ENCODE data around the gene B3GALT4.
"Not testable (repeated sequence)": the region's sequence is repeated elsewhere in the genome, so short reads cannot be mapped to it uniquely, and the experiment has no call there.

The B3GALT4 gene

GRCh38 chr6:33272275-33273128 is 4.4 kb upstream of the B3GALT4 start:
- no peak for DNase-seq

- DNase-seq: no peak
These were observed 3.6 kb upstream of the B3GALT4 start for GRCh38 chr6:33273129-33273923.

- no peak for DNase-seq
These were observed 2.7 kb upstream of the B3GALT4 start for GRCh38 chr6:33273924-33274902.

- not testable (repeated sequence) for DNase-seq
These were observed 935 bp upstream of the B3GALT4 start for GRCh38 chr6:33275795-33276580.

GRCh38 chr6:33276581-33276863 is 401 bp upstream of the B3GALT4 start:
- DNase-seq: no peak

- DNase-seq: no peak
These were observed 904 bp downstream of the B3GALT4 start for GRCh38 chr6:33277663-33278391.

- DNase-seq: no peak
These were observed 1.4 kb downstream of the B3GALT4 start for GRCh38 chr6:33278392-33278741.

GRCh38 chr6:33278810-33279209 is 1.9 kb downstream of the B3GALT4 start:
- no peak for DNase-seq

- DNase-seq: no peak
These were observed 2.4 kb downstream of the B3GALT4 start for GRCh38 chr6:33279257-33279695.

- DNase-seq: no peak
These were observed 3.1 kb downstream of the B3GALT4 start for GRCh38 chr6:33279971-33280511.

- DNase-seq: no peak
These were observed 3.6 kb downstream of the B3GALT4 start for GRCh38 chr6:33280539-33280938.

- DNase-seq: not testable (repeated sequence)
These were observed 8.3 kb downstream of the B3GALT4 start for GRCh38 chr6:33285214-33285613.

GRCh38 chr6:33286946-33287914 is 10.3 kb downstream of the B3GALT4 start:
- no peak for DNase-seq

- no peak for DNase-seq
These were observed 11.4 kb downstream of the B3GALT4 start for GRCh38 chr6:33288141-33288920.

GRCh38 chr6:33288921-33289783 is 12.2 kb downstream of the B3GALT4 start, which contains the start of the genes PFDN6 and WDR46:
PFDN6 (plus strand) TSS chr6:33289601; CDS start chr6:33289857, 256 bp downstream.
WDR46 (minus strand) TSS chr6:33289239; CDS start chr6:33289170, 69 bp downstream.
- DNase-seq: peak; percentile 95

GRCh38 chr6:33289784-33290315 is 12.9 kb downstream of the B3GALT4 start:
- no peak for DNase-seq

- no peak for DNase-seq
These were observed 13.5 kb downstream of the B3GALT4 start for GRCh38 chr6:33290459-33290858.

Measured in NCI-H748 treated with DMSO at 0.1 percent for 48 hours (cell line).